Loucy (cell line): Measurements from ENCODE around the gene VCL.

Source experiments
- H2AFZ ChIP-seq: fragments of 200-600 bp; sonication (generic); 2 replicates; pipeline ENCODE4 v1.6.0; 2016; ENCODE audit warnings: antibody characterized with exemption, mild to moderate bottlenecking, low read length, moderate library complexity
- H3F3A ChIP-seq: fragments of 200-600 bp; 2 replicates; pipeline ENCODE4 v1.6.0; 2016; ENCODE audit warnings: antibody characterized with exemption, low read depth, mild to moderate bottlenecking
- H3K27me3 ChIP-seq: fragments of 200-600 bp; sonication (generic); 2 replicates; pipeline ENCODE4 v1.6.1; 2014; ENCODE audit warnings: low read length, mild to moderate bottlenecking; ENCODE audit not compliant: insufficient read depth, poor library complexity, severe bottlenecking
- H3K36me3 ChIP-seq: fragments of 200-600 bp; sonication (generic); 2 replicates; pipeline ENCODE4 v1.6.1; 2016; ENCODE audit warnings: low read length; ENCODE audit not compliant: insufficient read depth
- H3K4me1 ChIP-seq: fragments of 200-600 bp; sonication (generic); 2 replicates; pipeline ENCODE4 v1.5.1; 2014; ENCODE audit warnings: low read length, mild to moderate bottlenecking; ENCODE audit not compliant: insufficient read depth, poor library complexity, severe bottlenecking
- H3K4me2 ChIP-seq: fragments of 200-600 bp; sonication (generic); 2 replicates; pipeline ENCODE4 v1.6.0; 2014; ENCODE audit warnings: antibody characterized with exemption, low read length, low read depth, mild to moderate bottlenecking; ENCODE audit not compliant: poor library complexity, severe bottlenecking
- H3K4me3 ChIP-seq: fragments of 200-600 bp; sonication (generic); 2 replicates; pipeline ENCODE4 v1.5.1; 2014; ENCODE audit warnings: low read length, mild to moderate bottlenecking, mixed read lengths; ENCODE audit not compliant: poor library complexity, severe bottlenecking
- H3K79me2 ChIP-seq: fragments of 200-600 bp; sonication (generic); 2 replicates; pipeline ENCODE4 v1.6.1; 2014; ENCODE audit warnings: low read length; ENCODE audit not compliant: insufficient read depth
- H3K9ac ChIP-seq: fragments of 200-600 bp; sonication (generic); 2 replicates; pipeline ENCODE4 v1.6.0; 2014; ENCODE audit warnings: mild to moderate bottlenecking, low read depth, low read length, moderate library complexity; ENCODE audit not compliant: poor library complexity, severe bottlenecking
- H3K9me2 ChIP-seq: fragments of 200-600 bp; sonication (generic); replicated peaks from 2 replicates; pipeline ENCODE4 v1.6.1; 2016; ENCODE audit warnings: low read depth, low read length, mixed read lengths
- H3K9me3 ChIP-seq: fragments of 200-600 bp; sonication (generic); 2 replicates; pipeline ENCODE4 v1.6.1; 2014; ENCODE audit warnings: mild to moderate bottlenecking, antibody characterized with exemption, low read length, low read depth; ENCODE audit not compliant: insufficient read depth
- H4K20me1 ChIP-seq: fragments of 200-600 bp; sonication (generic); 2 replicates; pipeline ENCODE4 v1.6.0; 2014; ENCODE audit warnings: antibody characterized with exemption, low read length, mild to moderate bottlenecking; ENCODE audit not compliant: insufficient read depth, poor library complexity, severe bottlenecking
- EZH2phosphoT487 ChIP-seq: fragments of 200-600 bp; IDR thresholded peaks from 2 replicates; pipeline ENCODE4 v1.6.1; 2018; ENCODE audit warnings: antibody characterized with exemption, mild to moderate bottlenecking, moderate library complexity, borderline replicate concordance
- TF ChIP-seq, protein P1 (sequence below): fragments of 200-600 bp; sonication (generic); conservative IDR thresholded peaks from 2 replicates; pipeline ENCODE4 v1.5.1; 2014; ENCODE audit warnings: mild to moderate bottlenecking, antibody characterized with exemption, low read length

The VCL gene

GRCh38 chr10:73991884-73992245 lies 6.1 kb upstream of the VCL start:
- Histone ChIP-seq H3K4me1 (peaks cover 36% of the 10 kb centered on the region), H3K9ac (no peak overlapping the region), H4K20me1 (no peaks in the 10 kb centered on the region), H3K9me2 (no peaks in the 10 kb centered on the region), H3K4me2 (peak overlapping the region; percentile 66), H3F3A (peaks cover 5% of the 10 kb centered on the region; the same call in 1 of the 2 replicates), H3K27me3 (no peaks in the 10 kb centered on the region), H3K36me3 (no peaks in the 10 kb centered on the region), H2AFZ (peak overlapping the region; percentile 47; the same call in 1 of the 2 replicates), H3K4me3 (peak overlapping the region; percentile 45), H3K79me2 (no peaks in the 10 kb centered on the region), H3K9me3 (no peaks in the 10 kb centered on the region)
- no peak for TF ChIP-seq EZH2phosphoT487
- TF ChIP-seq, protein P1, sequence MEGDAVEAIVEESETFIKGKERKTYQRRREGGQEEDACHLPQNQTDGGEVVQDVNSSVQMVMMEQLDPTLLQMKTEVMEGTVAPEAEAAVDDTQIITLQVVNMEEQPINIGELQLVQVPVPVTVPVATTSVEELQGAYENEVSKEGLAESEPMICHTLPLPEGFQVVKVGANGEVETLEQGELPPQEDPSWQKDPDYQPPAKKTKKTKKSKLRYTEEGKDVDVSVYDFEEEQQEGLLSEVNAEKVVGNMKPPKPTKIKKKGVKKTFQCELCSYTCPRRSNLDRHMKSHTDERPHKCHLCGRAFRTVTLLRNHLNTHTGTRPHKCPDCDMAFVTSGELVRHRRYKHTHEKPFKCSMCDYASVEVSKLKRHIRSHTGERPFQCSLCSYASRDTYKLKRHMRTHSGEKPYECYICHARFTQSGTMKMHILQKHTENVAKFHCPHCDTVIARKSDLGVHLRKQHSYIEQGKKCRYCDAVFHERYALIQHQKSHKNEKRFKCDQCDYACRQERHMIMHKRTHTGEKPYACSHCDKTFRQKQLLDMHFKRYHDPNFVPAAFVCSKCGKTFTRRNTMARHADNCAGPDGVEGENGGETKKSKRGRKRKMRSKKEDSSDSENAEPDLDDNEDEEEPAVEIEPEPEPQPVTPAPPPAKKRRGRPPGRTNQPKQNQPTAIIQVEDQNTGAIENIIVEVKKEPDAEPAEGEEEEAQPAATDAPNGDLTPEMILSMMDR = no peak

DNA sequence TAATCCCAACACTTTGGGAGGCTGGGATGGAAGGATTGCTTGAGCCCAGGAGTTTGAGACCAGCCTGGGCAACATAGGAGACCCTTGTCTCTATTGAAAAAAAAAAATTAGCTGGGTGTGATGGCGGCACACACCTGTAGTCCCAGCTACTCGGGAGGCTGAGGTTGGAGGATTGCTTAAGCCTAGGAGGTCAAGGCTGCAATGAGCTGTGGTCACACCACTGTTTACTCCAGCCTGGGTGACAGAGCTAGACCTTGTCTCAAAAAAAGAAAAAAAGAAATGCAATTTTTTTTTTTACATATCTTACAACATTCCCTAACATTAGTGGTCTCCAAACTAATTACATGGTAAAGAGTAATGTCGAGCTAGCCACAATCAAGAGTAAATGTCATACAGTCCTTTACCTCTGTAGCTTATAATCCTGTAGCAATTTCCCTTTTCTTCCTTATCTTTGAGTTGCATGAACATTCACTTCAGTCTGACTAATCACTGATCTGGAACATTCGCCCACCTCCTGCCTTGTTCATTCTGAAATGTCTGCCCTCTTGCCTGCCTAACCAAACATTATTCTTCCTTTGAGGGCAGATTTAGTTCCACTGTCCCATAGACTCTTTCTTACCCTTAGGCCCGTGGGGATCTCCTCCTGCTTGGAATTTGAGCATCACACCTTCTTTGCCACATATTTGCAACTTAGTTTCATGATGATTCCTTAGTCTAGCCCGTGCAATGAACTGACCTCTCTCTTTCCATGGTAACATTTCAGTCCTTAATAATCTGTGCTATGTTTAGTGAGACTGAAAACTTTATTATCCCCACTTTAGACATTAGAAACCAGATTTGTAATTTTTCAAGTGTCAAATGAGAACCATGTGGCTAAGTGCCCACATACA lies 4.8 kb upstream of the VCL start:
- no peak overlapping the region for H3K9ac ChIP-seq
- no peaks in the 10 kb centered on the region for H3K9me3 ChIP-seq
- peaks cover under 1% of the 10 kb centered on the region for H4K20me1 ChIP-seq
- peaks cover 5% of the 10 kb centered on the region; the same call in 1 of the 2 replicates for H3F3A ChIP-seq
- no peaks in the 10 kb centered on the region for H3K36me3 ChIP-seq
- no peak for TF ChIP-seq EZH2phosphoT487
- H2AFZ ChIP-seq = no peak overlapping the region
- no peak overlapping the region for H3K4me3 ChIP-seq
- H3K4me1 ChIP-seq = peaks cover 36% of the 10 kb centered on the region
- H3K4me2 ChIP-seq = peak overlapping the region; percentile 66
- H3K79me2 ChIP-seq = peaks cover 1% of the 10 kb centered on the region
- no peaks in the 10 kb centered on the region for H3K27me3 ChIP-seq
- H3K9me2 ChIP-seq = no peaks in the 10 kb centered on the region

- peak overlapping the region; percentile 2 for H3K4me2 ChIP-seq
- H3K36me3 ChIP-seq = no peaks in the 10 kb centered on the region
- no peak for TF ChIP-seq EZH2phosphoT487
- TF ChIP-seq, protein P1 = no peak
- H3K4me3 ChIP-seq = no peak overlapping the region
- H4K20me1 ChIP-seq = peaks cover 13% of the 10 kb centered on the region
- peaks cover 20% of the 10 kb centered on the region for H3K79me2 ChIP-seq
- H3K9me3 ChIP-seq = no peaks in the 10 kb centered on the region
- no peaks in the 10 kb centered on the region for H3K27me3 ChIP-seq
- no peaks in the 10 kb centered on the region for H3K9me2 ChIP-seq
- peaks cover 5% of the 10 kb centered on the region; the same call in 1 of the 2 replicates for H3F3A ChIP-seq
- 0 out of 2 replicates have a peak overlapping the region, but pooled peaks have one; percentile 14 for H2AFZ ChIP-seq
- peaks cover 53% of the 10 kb centered on the region for H3K4me1 ChIP-seq
- H3K9ac ChIP-seq = no peak overlapping the region
Observed at GRCh38 chr10:73995035-73995358, 2.9 kb upstream of the VCL start.

- Histone ChIP-seq H3K79me2 (peaks cover 44% of the 10 kb centered on the region), H3K4me1 (peaks cover 56% of the 10 kb centered on the region), H3K27me3 (no peaks in the 10 kb centered on the region), H3K9me3 (no peaks in the 10 kb centered on the region), H3K36me3 (no peaks in the 10 kb centered on the region), H2AFZ (peak overlapping the region; percentile 97), H3F3A (peaks cover 5% of the 10 kb centered on the region; the same call in 1 of the 2 replicates), H4K20me1 (peaks cover 18% of the 10 kb centered on the region), H3K9me2 (no peaks in the 10 kb centered on the region), H3K9ac (peak overlapping the region; percentile 66), H3K4me2 (peak overlapping the region; percentile 98), H3K4me3 (peak overlapping the region; percentile 99)
- TF ChIP-seq, protein P1 = no peak
- no peak for TF ChIP-seq EZH2phosphoT487
Observed at GRCh38 chr10:73997461-73997786, 492 bp upstream of the VCL start.
